GM18526 (cell line): ENCODE data around the gene ACADSB.

ENCODE experiments used
- POLR2A ChIP-seq: IDR thresholded peaks from 3 replicates; pipeline ENCODE4 v1.6.1; 2011; ENCODE audit not compliant: insufficient read length; ENCODE audit errors: extremely low read depth

Gene ACADSB

GRCh38 chr10:123045961-123046731 is 37.3 kb downstream of the ACADSB start:
- no peak for TF ChIP-seq POLR2A

DNA sequence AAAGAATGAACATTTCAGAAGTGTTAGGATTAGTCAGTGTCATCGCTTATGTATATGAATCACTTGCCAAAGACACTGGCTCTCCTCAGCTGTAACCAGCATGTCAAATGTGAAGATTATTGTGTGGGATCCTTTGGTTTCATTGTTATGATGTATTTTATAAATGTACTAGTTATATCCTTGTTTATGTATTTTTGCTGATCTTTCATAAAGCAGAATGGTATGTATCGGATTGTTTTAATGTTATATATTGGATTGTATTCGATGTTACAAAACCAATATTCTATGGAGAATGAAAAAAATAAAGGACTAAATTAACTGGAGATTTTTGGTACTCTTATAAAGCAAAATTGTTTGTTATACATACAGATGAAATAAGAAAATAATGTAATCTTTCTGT is 49.2 kb downstream of the ACADSB start:
- TF ChIP-seq POLR2A: no peak

DNA sequence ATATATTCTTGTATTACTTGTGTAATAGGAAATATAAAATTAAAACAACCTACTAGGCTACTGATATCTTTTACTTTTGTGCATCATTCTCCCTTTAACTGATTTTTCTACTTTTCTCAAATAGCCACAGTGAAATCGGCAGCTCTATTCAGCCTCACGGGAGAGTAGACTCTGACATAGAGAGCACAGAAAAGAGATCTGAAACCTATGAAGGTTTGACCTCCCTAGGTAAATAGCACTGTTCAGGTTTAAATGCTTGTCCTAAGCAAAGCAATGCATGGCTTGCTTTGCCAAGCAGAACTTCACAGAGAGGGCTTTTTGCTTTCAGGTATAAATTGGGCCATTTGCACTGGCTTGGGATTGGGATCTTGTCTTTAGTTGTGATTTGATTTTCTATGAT is 53.1 kb downstream of the ACADSB start:
- no peak for TF ChIP-seq POLR2A

DNA sequence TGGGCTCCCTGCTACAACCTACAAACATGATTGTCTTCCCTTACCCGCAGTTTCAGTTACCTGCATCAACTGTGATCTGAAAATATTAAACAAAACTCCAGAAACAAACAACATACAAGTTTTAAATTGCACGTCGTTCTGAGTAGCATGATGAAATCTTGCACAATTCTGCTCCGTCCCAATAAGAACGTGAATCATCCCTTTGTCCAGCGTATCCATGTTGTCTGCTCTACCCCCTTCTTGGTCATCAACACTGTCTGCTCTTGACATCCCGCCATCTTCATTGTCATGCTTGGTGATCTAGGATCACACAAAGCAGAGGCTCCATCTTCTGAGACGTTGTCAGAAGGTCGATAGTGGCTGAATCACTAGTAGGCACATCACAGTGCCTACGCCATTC is 53.9 kb downstream of the ACADSB start:
- no peak for TF ChIP-seq POLR2A

GRCh38 chr10:123068087-123068853 is 59.5 kb downstream of the ACADSB start:
- no peak for TF ChIP-seq POLR2A

DNA sequence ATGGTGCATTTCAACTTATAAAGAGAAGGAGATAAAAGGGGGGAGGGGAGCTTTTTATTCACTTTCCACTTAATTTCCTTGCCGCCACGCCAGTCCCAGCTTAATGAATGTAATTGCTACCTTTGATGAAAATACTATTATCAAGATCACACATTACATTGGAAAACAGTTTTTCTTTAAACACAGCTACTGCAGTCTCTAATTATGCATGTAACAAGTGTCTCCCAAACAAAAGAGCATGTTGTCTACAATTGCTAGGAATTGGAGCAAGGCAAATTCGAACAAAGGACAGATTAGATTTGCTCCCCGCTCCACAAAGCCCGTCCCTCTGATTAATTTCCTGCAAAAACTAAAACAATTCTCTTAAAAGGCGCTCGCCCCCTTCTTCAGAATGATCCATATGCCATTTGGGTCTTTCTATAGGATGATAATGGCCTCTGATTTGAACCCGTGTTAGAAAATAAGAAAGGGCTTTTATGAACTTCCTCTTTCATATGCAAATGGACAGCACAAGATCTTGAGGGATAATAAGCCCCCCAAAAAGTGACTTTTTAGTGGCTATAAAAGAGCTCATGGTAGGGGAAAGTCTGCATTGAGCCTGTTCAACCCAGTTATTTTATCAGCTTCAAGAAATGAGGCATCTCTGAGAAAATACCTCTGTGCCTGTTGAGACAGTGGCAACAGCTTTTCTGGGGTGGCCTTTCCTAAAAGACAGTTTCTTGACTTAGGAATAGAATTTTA is 60.6 kb downstream of the ACADSB start:
- no peak for TF ChIP-seq POLR2A

- TF ChIP-seq POLR2A: no peak
Measured at GRCh38 chr10:123073187-123073586, 64.4 kb downstream of the ACADSB start.

GRCh38 chr10:123074215-123074614 is 65.4 kb downstream of the ACADSB start:
- TF ChIP-seq POLR2A: no peak

DNA sequence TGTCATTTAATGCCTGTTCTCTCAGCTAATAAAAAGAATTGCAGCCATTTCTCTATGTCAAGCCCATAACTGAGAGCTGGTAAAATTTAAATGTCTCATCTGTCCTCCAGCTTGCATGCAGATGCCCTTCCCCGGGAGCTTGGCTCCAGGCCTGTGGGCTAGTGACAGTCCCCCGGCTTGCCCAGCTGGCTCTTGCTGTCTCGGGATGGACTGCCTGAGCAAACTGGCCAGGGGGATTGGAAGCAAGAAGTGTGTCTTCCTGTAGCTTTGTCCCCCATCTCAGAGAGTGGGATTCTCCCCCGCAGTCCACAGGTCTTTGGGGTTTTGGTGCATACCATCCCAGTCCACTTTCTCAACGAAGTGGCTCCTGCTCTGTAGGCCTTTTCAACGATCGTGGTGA is 73.1 kb downstream of the ACADSB start:
- no peak for TF ChIP-seq POLR2A

DNA sequence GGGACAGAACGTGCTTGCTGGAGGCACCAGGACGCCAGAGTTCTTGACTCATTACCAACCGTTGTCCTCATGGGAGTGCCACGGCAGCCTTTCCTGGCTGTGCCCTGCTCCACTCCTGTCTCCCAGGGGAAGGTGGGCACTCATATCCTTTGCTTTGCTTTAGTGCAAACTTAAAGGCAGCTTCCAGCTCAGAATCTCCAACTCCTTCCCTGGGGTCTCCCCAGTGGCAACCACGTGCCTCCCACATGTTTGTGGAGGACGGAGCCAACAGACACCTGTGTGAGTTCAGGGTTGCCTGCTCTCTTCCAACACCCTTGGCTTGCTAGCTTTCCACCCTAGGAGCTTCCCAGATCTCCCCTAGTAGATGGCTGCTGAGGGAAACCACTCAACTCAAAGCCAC is 75.0 kb downstream of the ACADSB start:
- TF ChIP-seq POLR2A: no peak

GRCh38 chr10:123086281-123086680 is 77.5 kb downstream of the ACADSB start:
- no peak for TF ChIP-seq POLR2A

DNA sequence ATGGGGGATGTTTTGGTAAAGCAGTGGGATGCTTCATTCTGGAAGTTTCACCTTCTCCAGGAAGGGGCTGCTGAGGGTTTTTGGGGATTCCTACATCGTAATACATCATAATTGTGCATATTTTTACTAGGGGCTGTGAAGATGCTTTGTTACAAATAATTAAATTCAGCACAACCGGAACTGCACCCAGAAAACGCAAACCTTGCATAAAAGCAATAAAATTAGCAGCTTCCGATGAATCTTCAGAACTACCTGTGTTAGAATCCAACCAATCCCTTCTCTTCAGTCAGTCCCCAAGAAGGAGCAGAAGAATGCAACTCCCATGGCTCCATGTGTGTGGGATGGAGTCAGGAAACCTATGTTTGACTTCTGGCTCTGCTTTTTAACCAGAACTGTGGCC is 78.5 kb downstream of the ACADSB start:
- TF ChIP-seq POLR2A: no peak

DNA sequence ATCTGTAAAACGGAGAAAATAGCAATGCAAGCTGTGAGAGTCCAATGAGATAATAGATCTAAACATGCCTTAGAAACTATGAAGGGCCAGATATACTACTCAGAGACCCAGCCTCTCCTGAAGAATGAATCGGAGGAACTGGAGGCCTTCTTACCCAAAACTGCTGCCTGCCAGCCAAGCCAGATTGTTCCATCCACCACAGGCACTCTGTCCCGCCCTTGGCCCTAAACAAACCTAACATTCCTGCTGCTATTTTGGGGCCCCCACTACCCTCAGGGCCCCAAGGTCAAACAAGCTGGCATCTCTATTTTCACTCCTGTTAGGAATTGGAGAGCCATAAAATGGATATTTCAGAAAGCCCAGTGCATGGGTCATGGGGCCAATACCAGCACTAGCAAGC is 79.0 kb downstream of the ACADSB start:
- no peak for TF ChIP-seq POLR2A

DNA sequence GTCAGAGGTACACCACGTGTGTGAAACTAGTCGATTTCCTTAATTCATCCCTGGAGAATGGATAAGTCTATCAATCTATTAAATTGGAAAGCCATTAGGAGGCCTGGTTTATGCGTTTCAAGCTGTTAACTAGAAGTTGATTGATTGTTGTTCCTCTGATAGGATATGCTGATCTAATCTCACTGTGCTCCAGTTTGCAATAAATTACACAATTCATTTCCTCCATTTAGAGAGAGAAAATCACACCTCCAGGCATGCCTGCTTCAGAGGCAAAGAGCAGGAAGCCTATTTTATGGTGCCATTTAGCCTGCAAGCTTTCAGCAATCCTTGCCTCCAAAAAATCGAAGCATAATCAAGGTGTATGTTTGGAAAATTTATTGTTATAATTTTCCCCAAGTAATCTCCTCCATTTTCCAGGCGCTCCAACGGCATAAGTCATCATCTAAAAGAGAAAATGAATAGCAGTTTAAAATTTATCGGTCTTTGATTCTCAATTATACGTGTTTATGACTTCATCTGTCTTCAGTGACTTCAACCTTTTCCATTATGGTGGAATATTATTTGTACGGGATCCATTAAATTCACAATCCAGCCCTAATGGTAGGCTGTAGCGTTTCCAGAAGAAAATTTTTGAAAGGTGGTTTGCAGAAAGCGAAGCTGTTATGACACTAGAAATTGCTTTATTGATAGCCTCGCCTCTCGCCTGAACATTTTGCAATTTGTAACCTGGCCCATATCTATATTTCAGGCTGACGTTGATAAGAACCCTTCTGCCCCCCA is 84.0 kb downstream of the ACADSB start:
- TF ChIP-seq POLR2A: no peak

DNA sequence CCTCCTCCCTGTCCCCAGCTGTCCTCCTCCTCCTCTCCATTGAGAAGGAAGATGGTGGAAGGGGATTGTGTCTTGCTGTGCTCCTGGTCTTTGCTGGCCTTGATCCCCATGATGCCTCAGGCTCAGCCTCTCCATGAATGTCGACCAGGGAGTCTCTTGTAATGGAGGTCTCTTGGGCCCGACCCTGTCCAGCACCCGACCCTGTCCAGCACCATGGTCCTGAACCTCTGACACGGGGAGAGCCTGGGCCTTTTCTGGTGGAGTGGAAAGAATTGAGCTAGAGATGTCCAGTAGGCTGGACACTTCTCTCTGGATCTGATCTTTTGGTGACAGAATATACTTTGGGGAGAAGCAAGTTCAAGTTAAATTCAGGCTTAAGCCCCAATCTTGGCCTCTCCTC is 84.7 kb downstream of the ACADSB start:
- TF ChIP-seq POLR2A: no peak
